ENCODE results near the gene PPP1R9A.

The PPP1R9A gene

DNA sequence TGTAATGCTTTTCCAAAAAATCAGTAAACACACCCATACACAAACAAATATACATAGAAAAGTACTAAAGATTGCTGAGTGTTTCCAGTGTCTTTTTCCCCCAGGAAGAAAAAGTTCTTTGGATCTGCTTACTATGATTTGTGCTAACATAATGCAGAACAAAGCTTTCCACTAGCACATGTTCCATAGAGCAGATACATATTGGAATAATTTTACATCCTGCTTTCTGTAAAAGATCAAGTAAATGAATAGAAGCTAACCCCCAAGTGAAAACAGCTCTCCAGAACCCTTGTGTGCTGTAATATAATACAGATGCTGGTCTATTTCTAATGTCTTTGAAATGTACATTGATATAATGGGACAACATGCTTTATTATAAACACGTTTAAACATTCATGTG lies 291.5 kb downstream of the PPP1R9A start:
- ATAC-seq, result peak; percentile 65; the same call in 2 of the 3 replicates
- TF ChIP-seq BACH2 (CRISPR knock-in tag; IDR thresholded peaks at IDR 0.05; ENCODE audit: borderline replicate concordance), result no peak
- TF ChIP-seq ZNF565 (CRISPR knock-in tag; conservative IDR thresholded peaks at IDR 0.05; ENCODE audit: low read depth), result no peak
- TF ChIP-seq, protein P1, sequence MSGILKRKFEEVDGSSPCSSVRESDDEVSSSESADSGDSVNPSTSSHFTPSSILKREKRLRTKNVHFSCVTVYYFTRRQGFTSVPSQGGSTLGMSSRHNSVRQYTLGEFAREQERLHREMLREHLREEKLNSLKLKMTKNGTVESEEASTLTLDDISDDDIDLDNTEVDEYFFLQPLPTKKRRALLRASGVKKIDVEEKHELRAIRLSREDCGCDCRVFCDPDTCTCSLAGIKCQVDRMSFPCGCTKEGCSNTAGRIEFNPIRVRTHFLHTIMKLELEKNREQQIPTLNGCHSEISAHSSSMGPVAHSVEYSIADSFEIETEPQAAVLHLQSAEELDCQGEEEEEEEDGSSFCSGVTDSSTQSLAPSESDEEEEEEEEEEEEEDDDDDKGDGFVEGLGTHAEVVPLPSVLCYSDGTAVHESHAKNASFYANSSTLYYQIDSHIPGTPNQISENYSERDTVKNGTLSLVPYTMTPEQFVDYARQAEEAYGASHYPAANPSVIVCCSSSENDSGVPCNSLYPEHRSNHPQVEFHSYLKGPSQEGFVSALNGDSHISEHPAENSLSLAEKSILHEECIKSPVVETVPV (CRISPR knock-in tag; IDR thresholded peaks at IDR 0.05), result peak; percentile 25; the same call in 1 of the 2 replicates
- TF ChIP-seq TCF4 (CRISPR knock-in tag; IDR thresholded peaks at IDR 0.05; ENCODE audit: borderline replicate concordance), result peak; percentile 99
- TF ChIP-seq, protein P2, sequence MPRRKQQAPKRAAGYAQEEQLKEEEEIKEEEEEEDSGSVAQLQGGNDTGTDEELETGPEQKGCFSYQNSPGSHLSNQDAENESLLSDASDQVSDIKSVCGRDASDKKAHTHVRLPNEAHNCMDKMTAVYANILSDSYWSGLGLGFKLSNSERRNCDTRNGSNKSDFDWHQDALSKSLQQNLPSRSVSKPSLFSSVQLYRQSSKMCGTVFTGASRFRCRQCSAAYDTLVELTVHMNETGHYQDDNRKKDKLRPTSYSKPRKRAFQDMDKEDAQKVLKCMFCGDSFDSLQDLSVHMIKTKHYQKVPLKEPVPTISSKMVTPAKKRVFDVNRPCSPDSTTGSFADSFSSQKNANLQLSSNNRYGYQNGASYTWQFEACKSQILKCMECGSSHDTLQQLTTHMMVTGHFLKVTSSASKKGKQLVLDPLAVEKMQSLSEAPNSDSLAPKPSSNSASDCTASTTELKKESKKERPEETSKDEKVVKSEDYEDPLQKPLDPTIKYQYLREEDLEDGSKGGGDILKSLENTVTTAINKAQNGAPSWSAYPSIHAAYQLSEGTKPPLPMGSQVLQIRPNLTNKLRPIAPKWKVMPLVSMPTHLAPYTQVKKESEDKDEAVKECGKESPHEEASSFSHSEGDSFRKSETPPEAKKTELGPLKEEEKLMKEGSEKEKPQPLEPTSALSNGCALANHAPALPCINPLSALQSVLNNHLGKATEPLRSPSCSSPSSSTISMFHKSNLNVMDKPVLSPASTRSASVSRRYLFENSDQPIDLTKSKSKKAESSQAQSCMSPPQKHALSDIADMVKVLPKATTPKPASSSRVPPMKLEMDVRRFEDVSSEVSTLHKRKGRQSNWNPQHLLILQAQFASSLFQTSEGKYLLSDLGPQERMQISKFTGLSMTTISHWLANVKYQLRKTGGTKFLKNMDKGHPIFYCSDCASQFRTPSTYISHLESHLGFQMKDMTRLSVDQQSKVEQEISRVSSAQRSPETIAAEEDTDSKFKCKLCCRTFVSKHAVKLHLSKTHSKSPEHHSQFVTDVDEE (CRISPR knock-in tag; IDR thresholded peaks at IDR 0.05), result peak; percentile 87

DNA sequence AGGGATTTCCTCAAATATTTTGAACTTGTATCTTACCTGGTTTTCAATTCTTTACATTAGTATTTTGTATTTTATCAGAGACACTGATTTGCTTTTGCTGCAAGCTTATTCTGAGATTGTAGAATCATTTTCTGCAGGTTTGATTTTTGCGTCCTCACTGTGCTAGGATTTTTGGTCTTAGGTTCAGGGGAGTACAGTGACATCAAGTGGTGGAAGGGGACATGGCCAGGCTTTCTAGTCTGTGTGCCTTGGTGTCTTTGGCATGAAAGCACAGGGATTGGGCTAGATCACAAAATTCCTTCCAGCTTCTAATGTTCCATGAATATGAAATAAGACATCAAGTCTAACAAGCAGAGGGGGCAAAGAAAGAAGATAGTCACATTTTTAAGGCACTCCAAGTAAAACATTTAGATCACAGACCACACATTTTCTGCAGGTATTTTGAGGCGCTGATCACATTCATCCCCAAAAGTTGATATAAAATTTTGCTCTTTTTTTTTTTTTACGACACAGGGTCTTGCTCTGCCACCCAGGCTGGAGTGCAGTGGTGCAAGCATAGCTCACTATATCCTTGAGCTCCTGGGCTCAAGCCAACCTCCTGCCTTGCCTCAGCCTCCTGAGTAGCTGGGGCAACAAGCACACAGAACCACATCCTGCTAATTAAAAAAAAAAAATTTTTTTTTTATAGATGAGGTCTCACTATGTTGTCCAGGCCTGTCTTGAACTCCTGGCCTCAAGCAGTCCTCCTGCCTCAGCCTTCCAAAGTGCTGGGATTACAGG lies 292.6 kb downstream of the PPP1R9A start:
- TF ChIP-seq ARNTL (CRISPR knock-in tag; IDR thresholded peaks at IDR 0.05; ENCODE audit: borderline replicate concordance, low read depth) (no peak), ZFP3 (CRISPR knock-in tag; IDR thresholded peaks at IDR 0.05) (no peak), SNAI2 (CRISPR knock-in tag; IDR thresholded peaks at IDR 0.05) (no peak), ZNF565 (CRISPR knock-in tag; conservative IDR thresholded peaks at IDR 0.05; ENCODE audit: low read depth) (no peak), ESRRG (CRISPR knock-in tag; IDR thresholded peaks at IDR 0.05) (no peak), GLIS3 (CRISPR knock-in tag; IDR thresholded peaks at IDR 0.05) (no peak), ZFP30 (CRISPR knock-in tag; IDR thresholded peaks at IDR 0.05) (no peak), OSR1 (CRISPR knock-in tag; IDR thresholded peaks at IDR 0.05) (no peak), PPARA (CRISPR knock-in tag; IDR thresholded peaks at IDR 0.05; ENCODE audit: borderline replicate concordance) (no peak), TCF4 (CRISPR knock-in tag; IDR thresholded peaks at IDR 0.05; ENCODE audit: borderline replicate concordance) (no peak), CSDC2 (CRISPR knock-in tag; IDR thresholded peaks at IDR 0.05) (no peak), RARB (CRISPR knock-in tag; IDR thresholded peaks at IDR 0.05) (no peak), ZC3H10 (CRISPR knock-in tag; IDR thresholded peaks at IDR 0.05) (no peak), TOX (CRISPR knock-in tag; IDR thresholded peaks at IDR 0.05; ENCODE audit: borderline replicate concordance) (no peak), ZNF70 (CRISPR knock-in tag; IDR thresholded peaks at IDR 0.05) (no peak), ISL1 (CRISPR knock-in tag; IDR thresholded peaks at IDR 0.05) (no peak)
- TF ChIP-seq, protein P1 (CRISPR knock-in tag; IDR thresholded peaks at IDR 0.05), result no peak
- TF ChIP-seq, protein P2 (CRISPR knock-in tag; IDR thresholded peaks at IDR 0.05), result no peak
- TF ChIP-seq, protein P3, sequence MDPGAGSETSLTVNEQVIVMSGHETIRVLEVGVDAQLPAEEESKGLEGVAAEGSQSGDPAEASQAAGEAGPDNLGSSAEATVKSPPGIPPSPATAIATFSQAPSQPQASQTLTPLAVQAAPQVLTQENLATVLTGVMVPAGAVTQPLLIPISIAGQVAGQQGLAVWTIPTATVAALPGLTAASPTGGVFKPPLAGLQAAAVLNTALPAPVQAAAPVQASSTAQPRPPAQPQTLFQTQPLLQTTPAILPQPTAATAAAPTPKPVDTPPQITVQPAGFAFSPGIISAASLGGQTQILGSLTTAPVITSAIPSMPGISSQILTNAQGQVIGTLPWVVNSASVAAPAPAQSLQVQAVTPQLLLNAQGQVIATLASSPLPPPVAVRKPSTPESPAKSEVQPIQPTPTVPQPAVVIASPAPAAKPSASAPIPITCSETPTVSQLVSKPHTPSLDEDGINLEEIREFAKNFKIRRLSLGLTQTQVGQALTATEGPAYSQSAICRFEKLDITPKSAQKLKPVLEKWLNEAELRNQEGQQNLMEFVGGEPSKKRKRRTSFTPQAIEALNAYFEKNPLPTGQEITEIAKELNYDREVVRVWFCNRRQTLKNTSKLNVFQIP (CRISPR knock-in tag; IDR thresholded peaks at IDR 0.05; ENCODE audit: borderline replicate concordance, low read depth), result no peak
- ATAC-seq, result peak; percentile 97

Data from SK-N-SH treated with all-trans-retinoic acid at 6 μM for 48 hours (cell line).